ENCODE results near the gene LDHB.
"Not testable (repeated sequence)": the region's sequence is repeated elsewhere in the genome, so short reads cannot be mapped to it uniquely, and the experiment has no call there.

- TF ChIP-seq E2F6 (IDR thresholded peaks at IDR 0.05; ENCODE audit: borderline replicate concordance, low read depth); CTCF (IDR thresholded peaks at IDR 0.05); EP300 (IDR thresholded peaks at IDR 0.05); POLR2A (IDR thresholded peaks at IDR 0.05; ENCODE audit: low read length); BHLHE40 (IDR thresholded peaks at IDR 0.05; ENCODE audit: low read depth, low read length); MYC (IDR thresholded peaks at IDR 0.05; ENCODE audit: borderline replicate concordance, low read length); RNF2 (IDR thresholded peaks at IDR 0.05; ENCODE audit: borderline replicate concordance, low read depth): not testable (repeated sequence)
These were observed 3.9 kb upstream of the LDHB start for GRCh38 chr12:21661396-21662093.

Data from A549 (cell line).